ENCODE results near the gene SPATA6L.

SPATA6L gene

GRCh38 chr9:4666042-4666699 lies at the start of gene SPATA6L:
Gene SPATA6L, minus strand, starts transcription at chr9:4666480. Its CDS starts 230 bp downstream, at chr9:4666250.
- DNase-seq = peak; percentile 51

GRCh38 chr9:4714266-4715016 lies 48.2 kb upstream of the SPATA6L start:
- no peak for DNase-seq

GRCh38 chr9:4713849-4714248 lies 47.6 kb upstream of the SPATA6L start:
- no peak for DNase-seq

GRCh38 chr9:4709380-4709779 lies 43.1 kb upstream of the SPATA6L start:
- DNase-seq = no peak

- no peak for DNase-seq
Observed at GRCh38 chr9:4706971-4707622, 40.8 kb upstream of the SPATA6L start.

GRCh38 chr9:4706021-4706420 lies 39.7 kb upstream of the SPATA6L start:
- no peak for DNase-seq

- no peak for DNase-seq
Observed at GRCh38 chr9:4704129-4704528, 37.8 kb upstream of the SPATA6L start.

- no peak for DNase-seq
Observed at GRCh38 chr9:4701526-4701925, 35.2 kb upstream of the SPATA6L start.

GRCh38 chr9:4700932-4701331 lies 34.7 kb upstream of the SPATA6L start:
- no peak for DNase-seq

GRCh38 chr9:4700091-4700490 lies 33.8 kb upstream of the SPATA6L start:
- DNase-seq = no peak

- DNase-seq = no peak
Observed at GRCh38 chr9:4691795-4692194, 25.5 kb upstream of the SPATA6L start.

- DNase-seq = no peak
Observed at GRCh38 chr9:4690144-4690543, 23.9 kb upstream of the SPATA6L start.

GRCh38 chr9:4689687-4690104 lies 23.4 kb upstream of the SPATA6L start:
- DNase-seq = no peak

GRCh38 chr9:4689021-4689420 lies 22.7 kb upstream of the SPATA6L start:
- no peak for DNase-seq

- no peak for DNase-seq
Observed at GRCh38 chr9:4686584-4686983, 20.3 kb upstream of the SPATA6L start.

- no peak for DNase-seq
Observed at GRCh38 chr9:4686112-4686511, 19.8 kb upstream of the SPATA6L start.

GRCh38 chr9:4684820-4685219 lies 18.5 kb upstream of the SPATA6L start:
- DNase-seq = no peak

- DNase-seq = no peak
Observed at GRCh38 chr9:4680750-4681149, 14.5 kb upstream of the SPATA6L start.

GRCh38 chr9:4680173-4680525 lies 13.9 kb upstream of the SPATA6L start:
- DNase-seq = no peak

- DNase-seq = peak; percentile 97
Observed at GRCh38 chr9:4679268-4680172, 13.2 kb upstream of the SPATA6L start, which contains the start of gene CDC37L1. Gene CDC37L1, plus strand, starts transcription at chr9:4679569. Its CDS starts 199 bp downstream, at chr9:4679768.

GRCh38 chr9:4678679-4679267 lies 12.5 kb upstream of the SPATA6L start:
- no peak for DNase-seq

- DNase-seq = no peak
Observed at GRCh38 chr9:4677392-4677791, 11.1 kb upstream of the SPATA6L start.

GRCh38 chr9:4674783-4675182 lies 8.5 kb upstream of the SPATA6L start:
- no peak for DNase-seq
